Left lung (tissue), 10 donors: ENCODE results near the gene ENTPD1. TPM values are rescaled to one million over a fixed set of nuclear protein-coding genes. Genes with fewer than 3 reads are reported as not detected.

Experiments
- ATAC-seq: fragments of 200-7000 bp; cut with Tn5 transposase; one replicate; pipeline ENCODE4 v1.9.1; 2020; ENCODE audit warnings: moderate library complexity
- DNase-seq, 4 donors: peaks; one replicate each; pipeline ENCODE4 v3.0.0-alpha.2; 2013 to 2020
- H3K27ac ChIP-seq, 2 donors: fragments of 200-600 bp; sonication (generic) in 1 of 2; one replicate each; pipeline versions ENCODE4 v1.5.0 to v1.8.0; 2020 to 2021
- H3K27me3 ChIP-seq, 2 donors: fragments of 200-600 bp; sonication (generic) in 1 of 2; one replicate each; pipeline versions ENCODE4 v1.5.0 to v1.8.0; 2020 to 2021
- H3K36me3 ChIP-seq, 2 donors: fragments of 200-600 bp; sonication (generic) in 1 of 2; one replicate each; pipeline versions ENCODE4 v1.5.0 to v1.8.0; 2020 to 2021
- H3K4me1 ChIP-seq, 2 donors: fragments of 200-600 bp; one replicate each; pipeline ENCODE4 v1.8.0; 2021
- H3K4me3 ChIP-seq, 2 donors: fragments of 200-600 bp; sonication (generic) in 1 of 2; one replicate each; pipeline versions ENCODE4 v1.5.0 to v1.8.0; 2020 to 2021; ENCODE audit warnings: mild to moderate bottlenecking in 1 of 2
- H3K9me3 ChIP-seq, 2 donors: fragments of 200-600 bp; sonication (generic) in 1 of 2; one replicate each; pipeline versions ENCODE4 v1.5.0 to v1.8.0; 2020 to 2021
- CTCF ChIP-seq, 2 donors: fragments of 200-600 bp; sonication (generic) in 1 of 2; IDR thresholded peaks; one replicate each; pipeline versions ENCODE4 v1.5.0 to v1.8.0; 2021; ENCODE audit warnings: antibody characterized with exemption in 2 of 2
- intact Hi-C, 2 donors: fragments of 100-400 bp; cut with DNase I; formaldehyde crosslinking; loops; one replicate each; pipeline versions ENCODE4 v1.11.2 to v1.14.2; 2022
- polyA plus RNA-seq, 6 donors: library from polyadenylated mRNA; unstranded; fragments of 120-200 nt; gene quantifications; one replicate each; pipeline ENCODE4 v1.2.1, GENCODE V29; 2013; ENCODE audit not compliant: insufficient read length in 6 of 6
- total RNA-seq, 2 donors: library from RNA; stranded (reverse); fragmentation: NEBNext Ultra II Directional; extraction: Animal tissue kit (Norgen Biotek cat#: 25700); gene quantifications; one replicate each; pipeline ENCODE4 v1.2.1, GENCODE V29; 2021
- donor health status: DM: no; HTN: yes; CAD: no.
- donor health status: DM: no; HTN: no; CAD: no.

Gene ENTPD1
- total and polyA plus RNA-seq, 8 donors, result 20.2 to 37.6 (median 24.5) TPM

- peak overlapping the region in 1 of 2 donors; percentile 61 for H3K27ac ChIP-seq
- peaks cover 0 to 2% of the 10 kb centered on the region in 2 donors for H3K9me3 ChIP-seq
- peaks cover 0 to 5% of the 10 kb centered on the region in 2 donors for H3K36me3 ChIP-seq
- no peak overlapping the region for H3K4me3 ChIP-seq
- no peak for TF ChIP-seq CTCF (IDR thresholded peaks at IDR 0.05)
- DNase-seq, result no peak
- H3K27me3 ChIP-seq, result no peaks in the 10 kb centered on the region
- intact Hi-C loops, result no loop called here
- peaks cover 5 to 32% of the 10 kb centered on the region in 2 donors for H3K4me1 ChIP-seq
- no peak for ATAC-seq
Measured at GRCh38 chr10:95815133-95815532, 59.2 kb downstream of the ENTPD1 start.

GRCh38 chr10:95815701-95816240 is 59.8 kb downstream of the ENTPD1 start:
- H3K27ac ChIP-seq, result peak overlapping the region in 1 of 2 donors; percentile 61
- H3K9me3 ChIP-seq, result peaks cover 0 to 2% of the 10 kb centered on the region in 2 donors
- intact Hi-C loops, result no loop called here
- H3K4me1 ChIP-seq, result peaks cover 5 to 37% of the 10 kb centered on the region in 2 donors
- H3K27me3 ChIP-seq, result no peaks in the 10 kb centered on the region
- TF ChIP-seq CTCF (IDR thresholded peaks at IDR 0.05), result no peak
- ATAC-seq (no peak), DNase-seq (no peak)
- H3K36me3 ChIP-seq, result peaks cover 0 to 5% of the 10 kb centered on the region in 2 donors
- H3K4me3 ChIP-seq, result no peak overlapping the region

- ATAC-seq (no peak), DNase-seq (no peak)
- peak overlapping the region in 1 of 2 donors; percentile 34 for H3K27ac ChIP-seq
- H3K9me3 ChIP-seq, result peaks cover 0 to 2% of the 10 kb centered on the region in 2 donors
- intact Hi-C loops, result no loop called here
- TF ChIP-seq CTCF (IDR thresholded peaks at IDR 0.05), result no peak
- H3K4me1 ChIP-seq, result peaks cover 5 to 55% of the 10 kb centered on the region in 2 donors
- peaks cover 0 to 5% of the 10 kb centered on the region in 2 donors for H3K36me3 ChIP-seq
- H3K4me3 ChIP-seq, result no peak overlapping the region
- no peaks in the 10 kb centered on the region for H3K27me3 ChIP-seq
Measured at GRCh38 chr10:95818010-95818409, 62.0 kb downstream of the ENTPD1 start.

- Histone ChIP-seq H3K4me3 (no peak overlapping the region), H3K27ac (peak overlapping the region; percentile 16 to 74), H3K4me1 (peaks cover 5 to 52% of the 10 kb centered on the region in 2 donors), H3K9me3 (peaks cover 0 to 2% of the 10 kb centered on the region in 2 donors), H3K36me3 (peaks cover 0 to 5% of the 10 kb centered on the region in 2 donors), H3K27me3 (no peaks in the 10 kb centered on the region)
- intact Hi-C loops, result no loop called here
- ATAC-seq (peak; percentile 36), DNase-seq (no peak)
- no peak for TF ChIP-seq CTCF (IDR thresholded peaks at IDR 0.05)
Measured at GRCh38 chr10:95818668-95819067, 62.7 kb downstream of the ENTPD1 start.

GRCh38 chr10:95819620-95820329 is 63.8 kb downstream of the ENTPD1 start:
- Histone ChIP-seq H3K36me3 (peaks cover 0 to 5% of the 10 kb centered on the region in 2 donors), H3K27me3 (no peaks in the 10 kb centered on the region), H3K4me1 (peaks cover 5 to 41% of the 10 kb centered on the region in 2 donors), H3K27ac (peak overlapping the region; percentile 16 to 74), H3K9me3 (peaks cover 0 to 2% of the 10 kb centered on the region in 2 donors), H3K4me3 (no peak overlapping the region)
- ATAC-seq (no peak), DNase-seq (no peak)
- no peak for TF ChIP-seq CTCF (IDR thresholded peaks at IDR 0.05)
- intact Hi-C loops, result no loop called here
